ENCODE results near the gene SYT14.
"Not testable (repeated sequence)": the region's sequence is repeated elsewhere in the genome, so short reads cannot be mapped to it uniquely, and the experiment has no call there.

SYT14 gene

GRCh38 chr1:210123924-210124589, 186.0 kb downstream of the SYT14 start:
- DNase-seq, result no peak

- no peak for DNase-seq
Observed at GRCh38 chr1:210124736-210125135, 186.7 kb downstream of the SYT14 start.

DNA sequence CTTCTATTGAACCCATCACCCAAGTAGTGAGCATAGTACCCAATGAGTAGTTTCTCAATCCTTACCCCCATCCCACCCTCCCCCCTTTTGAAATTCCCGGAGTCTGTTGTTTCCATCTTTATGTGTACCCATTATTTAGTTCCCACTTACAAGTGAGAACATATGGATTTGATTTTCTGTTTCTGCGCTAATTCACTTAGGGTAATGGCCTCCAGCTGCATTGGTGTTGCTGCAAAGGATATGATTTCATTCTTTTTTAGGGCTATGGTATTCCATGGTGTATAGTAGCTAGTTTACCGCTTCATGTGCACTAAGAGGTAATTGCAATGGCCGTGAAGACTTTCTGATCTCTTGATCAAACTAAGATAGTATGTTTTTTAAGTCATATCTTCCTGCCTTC, 187.1 kb downstream of the SYT14 start:
- DNase-seq, result no peak

- DNase-seq, result no peak
Observed at GRCh38 chr1:210129092-210129491, 191.1 kb downstream of the SYT14 start.

DNA sequence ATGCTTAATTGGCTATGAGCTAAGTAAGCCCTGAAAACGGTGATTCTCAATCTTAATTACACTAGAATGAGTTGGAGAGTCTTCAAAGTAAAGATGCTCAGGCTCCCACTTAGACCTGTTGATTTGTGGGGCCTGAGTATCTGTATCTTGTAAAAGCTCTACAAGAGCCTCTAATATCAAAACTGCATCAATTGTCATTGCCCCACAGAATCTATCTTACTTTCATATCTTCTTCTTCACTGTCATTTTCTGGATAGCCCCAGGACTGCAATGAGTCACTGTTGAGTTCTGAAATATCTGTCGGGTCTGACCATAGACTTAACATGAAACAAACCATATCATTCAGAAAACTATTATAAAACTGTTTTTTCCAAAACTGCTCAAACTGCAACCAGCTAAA, 191.7 kb downstream of the SYT14 start:
- no peak for DNase-seq

DNA sequence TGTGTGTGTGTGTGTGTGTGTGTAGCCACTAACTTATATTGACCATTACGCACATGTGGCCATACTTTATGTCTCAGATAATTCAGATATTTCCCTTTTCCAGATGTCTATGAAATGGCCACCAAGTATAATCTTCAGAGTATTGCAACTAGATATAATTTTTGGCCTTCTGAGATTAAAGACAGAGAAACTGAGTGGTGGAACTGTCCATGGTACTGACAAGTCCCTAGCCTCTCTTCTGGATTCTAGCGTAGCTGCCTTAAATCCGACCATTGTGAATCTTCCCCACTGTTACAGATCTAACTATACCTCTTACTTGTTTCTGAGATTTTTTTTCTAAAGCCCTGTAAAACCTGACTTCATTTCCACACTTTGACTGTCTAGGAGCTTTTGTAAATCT, 194.6 kb downstream of the SYT14 start:
- DNase-seq, result no peak

DNA sequence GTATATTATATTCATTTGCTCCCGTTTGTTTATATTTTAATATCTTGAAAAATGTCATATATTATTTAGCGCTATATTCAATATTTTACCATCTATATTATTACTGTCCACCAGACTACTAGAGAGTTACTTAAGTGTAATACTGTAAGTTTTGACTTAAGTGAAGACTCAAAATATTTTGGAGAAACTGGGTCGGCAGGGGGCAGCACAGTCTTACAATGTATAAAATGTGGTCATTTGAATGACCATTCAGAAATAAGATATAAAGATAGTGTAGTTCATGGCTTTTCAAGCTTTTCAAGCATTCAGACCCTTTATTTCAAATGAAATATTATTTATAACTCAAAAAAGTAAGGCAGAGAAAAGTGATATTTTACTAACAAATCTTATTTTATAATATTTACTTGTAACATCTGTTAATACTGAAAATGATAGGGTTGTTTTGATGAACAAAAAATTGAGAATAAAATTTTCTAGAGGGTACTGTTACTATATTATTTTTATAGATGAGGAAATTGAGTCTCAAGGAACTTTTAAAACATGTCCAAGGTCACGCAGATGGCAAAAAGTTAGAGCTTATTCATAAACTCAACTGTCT, 205.5 kb downstream of the SYT14 start:
- peak; percentile 54 for DNase-seq

DNA sequence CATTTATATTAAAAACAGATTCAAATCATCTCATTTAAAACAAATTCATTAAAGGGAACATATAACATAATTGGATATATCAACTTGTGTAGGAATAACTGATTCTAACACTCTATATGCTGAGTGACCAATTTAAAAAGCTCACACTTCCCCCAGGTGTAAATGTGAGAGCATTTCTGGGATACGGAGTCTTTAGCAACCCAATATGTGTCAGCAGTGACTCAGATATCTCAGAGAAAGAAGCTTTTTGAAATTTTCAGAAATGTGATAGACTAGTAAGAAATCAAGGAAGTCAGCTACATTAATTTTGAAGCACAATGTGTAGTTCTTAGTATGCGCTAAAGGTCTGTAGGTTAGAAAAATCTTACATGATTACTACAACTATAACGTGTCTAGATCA, 206.7 kb downstream of the SYT14 start:
- DNase-seq, result no peak

GRCh38 chr1:210151052-210151672, 213.1 kb downstream of the SYT14 start:
- DNase-seq, result no peak

- no peak for DNase-seq
Observed at GRCh38 chr1:210159211-210159610, 221.2 kb downstream of the SYT14 start.

DNA sequence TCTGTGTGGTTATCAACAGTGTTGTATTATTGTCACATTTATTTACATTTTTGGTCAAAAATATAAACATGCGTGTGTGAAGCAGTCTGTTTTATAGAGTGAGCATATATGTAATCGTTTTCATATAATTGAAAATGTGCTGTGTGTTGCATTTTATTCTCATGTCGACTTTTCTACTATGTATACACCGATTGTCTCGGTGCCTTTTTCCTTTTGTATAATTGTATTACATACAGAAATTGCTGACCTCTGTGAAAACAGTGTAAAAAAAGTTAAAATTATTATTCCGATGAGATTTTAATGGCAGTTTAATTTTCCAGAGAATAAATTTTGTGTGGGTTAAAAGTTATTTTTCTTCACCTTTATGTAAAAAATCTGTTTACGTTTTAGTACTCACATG, 232.2 kb downstream of the SYT14 start:
- no peak for DNase-seq

GRCh38 chr1:210174133-210174532, 236.1 kb downstream of the SYT14 start:
- DNase-seq, result no peak

GRCh38 chr1:210185063-210185462, 247.0 kb downstream of the SYT14 start:
- no peak for DNase-seq

- not testable (repeated sequence) for DNase-seq
Observed at GRCh38 chr1:210187849-210188606, 250.0 kb downstream of the SYT14 start.

GRCh38 chr1:210189426-210189825, 251.4 kb downstream of the SYT14 start:
- no peak for DNase-seq

- no peak for DNase-seq
Observed at GRCh38 chr1:210195635-210196160, 257.7 kb downstream of the SYT14 start.

DNA sequence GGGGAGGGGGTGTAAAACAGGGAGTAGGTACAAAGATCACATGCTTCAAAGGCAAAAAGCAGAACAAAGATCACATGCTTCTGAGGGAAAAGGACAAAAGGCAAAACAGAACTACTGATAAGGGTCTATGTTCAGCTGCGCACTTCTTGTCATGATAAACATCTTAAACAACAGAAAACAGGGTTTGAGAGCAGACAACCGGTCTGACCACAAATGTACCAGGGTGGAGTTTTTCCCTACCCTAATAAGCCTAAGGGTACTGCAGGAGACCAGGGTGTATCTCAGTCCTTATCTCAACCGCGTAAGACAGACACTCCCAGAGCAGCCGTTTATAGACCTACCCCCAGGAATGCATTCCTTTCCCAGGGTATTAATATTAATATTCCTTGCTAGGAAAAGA, 258.2 kb downstream of the SYT14 start:
- not testable (repeated sequence) for DNase-seq

DNA sequence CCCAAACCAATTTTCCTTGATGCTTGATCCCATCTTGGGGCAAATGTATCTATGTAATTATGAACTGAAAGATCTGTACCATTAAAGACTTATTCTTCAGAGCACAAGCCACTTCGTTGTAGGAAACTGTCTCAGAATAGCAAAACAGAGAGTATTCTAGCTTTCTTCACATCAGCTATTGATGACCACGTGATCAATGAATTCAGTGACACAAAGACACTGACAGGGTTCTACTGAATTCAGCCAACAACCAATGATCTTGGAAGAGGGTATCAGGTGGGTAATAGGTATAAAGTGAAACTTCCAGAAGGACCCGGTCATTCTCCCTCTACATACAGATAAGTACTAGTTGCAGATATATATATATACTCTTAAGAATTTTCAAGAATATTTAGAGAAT, 260.8 kb downstream of the SYT14 start:
- no peak for DNase-seq

- DNase-seq, result no peak
Observed at GRCh38 chr1:210200124-210200736, 262.2 kb downstream of the SYT14 start.

GRCh38 chr1:210201681-210202080, 263.7 kb downstream of the SYT14 start:
- DNase-seq, result no peak

- DNase-seq, result no peak
Observed at GRCh38 chr1:210207597-210208450, 269.8 kb downstream of the SYT14 start.

DNA sequence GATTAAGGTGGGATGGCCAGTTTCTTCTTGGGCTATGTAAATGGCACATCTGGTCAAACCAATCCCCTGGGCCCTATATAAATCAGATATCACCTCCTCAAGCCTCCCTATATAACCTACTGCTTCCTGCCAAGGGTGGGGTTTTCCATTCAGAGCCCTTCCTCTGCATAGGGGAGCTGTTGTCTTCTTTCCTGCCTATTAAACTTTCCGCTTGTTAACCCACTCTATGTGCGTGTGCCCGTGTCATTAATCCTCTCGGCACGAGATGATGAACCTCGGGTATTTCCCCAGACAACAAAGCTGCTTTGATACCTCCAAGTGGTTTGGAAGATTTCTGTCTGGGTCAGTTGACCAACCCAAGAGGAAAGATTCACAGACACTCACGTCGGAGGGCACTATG, 275.3 kb downstream of the SYT14 start:
- no peak for DNase-seq
